B cell (primary cell): ENCODE measurements around the gene TGFB1.

Experiments used
- EZH2 ChIP-seq: IDR thresholded peaks from 2 replicates; pipeline ENCODE4 v1.6.1; 2012; ENCODE audit warnings: borderline replicate concordance, low read depth, mild to moderate bottlenecking, moderate library complexity, low read length; ENCODE audit not compliant: insufficient read depth, poor library complexity, severe bottlenecking
- TF ChIP-seq, protein P1 (sequence below): fragments of 200-600 bp; IDR thresholded peaks from one replicate; pipeline ENCODE4 v1.8.0; 2022; ENCODE audit warnings: antibody characterized with exemption, mild to moderate bottlenecking

GRCh38 chr19:41320185-41320518, 33.6 kb downstream of the TGFB1 start:
- TF ChIP-seq, protein P1, sequence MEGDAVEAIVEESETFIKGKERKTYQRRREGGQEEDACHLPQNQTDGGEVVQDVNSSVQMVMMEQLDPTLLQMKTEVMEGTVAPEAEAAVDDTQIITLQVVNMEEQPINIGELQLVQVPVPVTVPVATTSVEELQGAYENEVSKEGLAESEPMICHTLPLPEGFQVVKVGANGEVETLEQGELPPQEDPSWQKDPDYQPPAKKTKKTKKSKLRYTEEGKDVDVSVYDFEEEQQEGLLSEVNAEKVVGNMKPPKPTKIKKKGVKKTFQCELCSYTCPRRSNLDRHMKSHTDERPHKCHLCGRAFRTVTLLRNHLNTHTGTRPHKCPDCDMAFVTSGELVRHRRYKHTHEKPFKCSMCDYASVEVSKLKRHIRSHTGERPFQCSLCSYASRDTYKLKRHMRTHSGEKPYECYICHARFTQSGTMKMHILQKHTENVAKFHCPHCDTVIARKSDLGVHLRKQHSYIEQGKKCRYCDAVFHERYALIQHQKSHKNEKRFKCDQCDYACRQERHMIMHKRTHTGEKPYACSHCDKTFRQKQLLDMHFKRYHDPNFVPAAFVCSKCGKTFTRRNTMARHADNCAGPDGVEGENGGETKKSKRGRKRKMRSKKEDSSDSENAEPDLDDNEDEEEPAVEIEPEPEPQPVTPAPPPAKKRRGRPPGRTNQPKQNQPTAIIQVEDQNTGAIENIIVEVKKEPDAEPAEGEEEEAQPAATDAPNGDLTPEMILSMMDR, result no peak
- no peak for TF ChIP-seq EZH2
